C4-2B (cell line): ENCODE data around the gene CHRM4.

Experiments used
- CTCF ChIP-seq: fragments of 450-650 bp; conservative IDR thresholded peaks from 2 replicates; pipeline ENCODE4 v1.5.1; 2017; ENCODE audit warnings: mild to moderate bottlenecking
- ZFX ChIP-seq: fragments of 450-650 bp; IDR thresholded peaks from 2 replicates; pipeline ENCODE4 v1.6.1; 2017

GRCh38 chr11:46357483-46357936 lies 34.1 kb downstream of the CHRM4 start:
- TF ChIP-seq CTCF (no peak), ZFX (no peak)
